ENCODE results near the gene ADAMTSL1.

Gene ADAMTSL1

DNA sequence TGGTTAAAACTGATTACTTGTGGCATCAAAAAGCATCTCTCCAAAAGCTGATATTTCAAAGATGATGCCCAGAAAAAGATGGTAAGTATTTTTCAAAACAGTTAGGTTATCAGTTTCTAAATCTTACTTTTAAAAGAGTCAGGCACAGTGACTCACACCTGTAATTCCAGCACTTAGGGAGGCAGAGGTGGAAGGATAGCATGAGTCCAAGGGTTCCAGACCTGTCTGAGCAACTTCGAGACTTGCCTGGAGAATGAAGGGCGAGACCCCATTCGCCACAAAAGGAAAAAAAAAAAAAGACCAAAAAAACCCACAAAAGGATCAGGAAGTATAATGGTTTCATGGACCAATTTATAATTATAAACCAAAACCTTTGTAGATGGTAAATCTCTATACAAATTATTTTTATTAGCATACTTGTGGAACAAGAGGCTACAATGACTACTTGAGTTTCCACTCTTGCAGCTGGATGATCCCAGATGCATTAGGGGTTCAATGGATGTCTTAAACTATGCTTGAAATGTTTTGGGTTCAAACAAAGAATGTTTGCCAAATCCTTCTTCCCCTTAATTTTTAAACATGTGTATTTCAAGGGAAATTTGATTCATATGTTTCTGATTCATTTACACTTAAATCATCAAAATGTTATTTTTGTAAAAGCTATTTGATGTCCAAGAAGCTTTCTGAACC lies 96.1 kb downstream of the ADAMTSL1 start:
- Histone ChIP-seq H3K27me3 (ENCODE audit: control insufficient read depth in 5 of 5, insufficient read depth in 4 of 5, low read length in 5 of 5) (no peaks in the 10 kb centered on the region), H3K27ac (ENCODE audit: low read depth, low read length) (no peak overlapping the region), H3K9ac (ENCODE audit: low read length in 5 of 5) (no peak overlapping the region), H3K4me1 (ENCODE audit: control insufficient read depth in 5 of 5, insufficient read depth in 5 of 5, low read length in 5 of 5) (no peaks in the 10 kb centered on the region), H3K36me3 (ENCODE audit: control insufficient read depth in 5 of 5, insufficient read depth in 5 of 5, low read length in 5 of 5) (no peaks in the 10 kb centered on the region), H3K4me3 (ENCODE audit: low read depth in 1 of 5, low read length in 5 of 5) (no peak overlapping the region), H3K9me3 (ENCODE audit: control insufficient read depth in 5 of 5, low read length in 5 of 5) (no peaks in the 10 kb centered on the region)

DNA sequence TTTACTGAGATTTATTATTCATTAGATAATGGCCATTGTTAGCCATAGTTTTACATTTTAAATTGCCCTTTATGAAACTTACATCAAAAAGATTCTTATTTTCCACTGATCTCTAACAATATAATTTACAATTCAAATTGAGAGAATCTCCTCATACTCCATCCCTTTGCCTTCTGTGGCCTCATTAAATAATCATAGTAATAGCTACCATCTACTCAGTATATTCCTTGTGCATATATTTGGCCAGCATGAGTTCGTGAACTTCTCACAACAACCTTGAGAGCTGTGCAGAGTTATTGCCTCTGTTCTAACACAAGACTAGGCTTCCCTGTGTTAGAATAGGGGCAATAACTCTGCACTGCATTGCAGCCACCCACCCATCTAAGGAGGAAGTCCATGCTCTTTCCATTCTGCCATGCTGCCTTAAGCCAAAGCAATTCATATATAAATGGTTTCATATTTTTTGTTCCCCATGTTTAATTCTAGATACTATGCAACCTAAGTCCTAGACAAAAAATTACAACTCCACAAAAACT lies 99.1 kb downstream of the ADAMTSL1 start:
- H3K27me3 ChIP-seq (ENCODE audit: control insufficient read depth in 5 of 5, insufficient read depth in 4 of 5, low read length in 5 of 5): no peaks in the 10 kb centered on the region
- no peaks in the 10 kb centered on the region for H3K4me1 ChIP-seq (ENCODE audit: control insufficient read depth in 5 of 5, insufficient read depth in 5 of 5, low read length in 5 of 5)
- H3K9ac ChIP-seq (ENCODE audit: low read length in 5 of 5): no peak overlapping the region
- no peak overlapping the region for H3K27ac ChIP-seq (ENCODE audit: low read depth, low read length)
- no peaks in the 10 kb centered on the region for H3K36me3 ChIP-seq (ENCODE audit: control insufficient read depth in 5 of 5, insufficient read depth in 5 of 5, low read length in 5 of 5)
- H3K9me3 ChIP-seq (ENCODE audit: control insufficient read depth in 5 of 5, low read length in 5 of 5): no peaks in the 10 kb centered on the region
- no peak overlapping the region for H3K4me3 ChIP-seq (ENCODE audit: low read depth in 1 of 5, low read length in 5 of 5)

DNA sequence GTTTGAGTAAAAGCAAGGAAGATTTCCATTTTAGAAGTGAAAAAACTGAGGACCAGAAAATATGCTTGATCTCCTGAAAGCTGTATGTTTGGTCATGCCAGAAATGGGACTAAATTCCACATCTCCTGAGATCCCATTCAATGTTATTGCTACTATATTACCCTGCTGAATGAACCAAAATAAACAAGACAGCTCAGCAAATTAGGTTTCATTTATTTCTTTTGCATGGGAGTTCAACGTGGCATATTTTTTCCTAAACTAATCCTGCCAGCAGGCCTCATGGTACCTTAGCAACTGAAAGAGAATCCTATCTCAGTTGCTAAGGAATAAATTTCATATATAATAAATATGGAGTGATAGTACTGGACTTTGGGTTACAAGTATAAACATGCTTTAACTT lies 101.7 kb downstream of the ADAMTSL1 start:
- Histone ChIP-seq H3K36me3 (ENCODE audit: control insufficient read depth in 5 of 5, insufficient read depth in 5 of 5, low read length in 5 of 5) (no peaks in the 10 kb centered on the region), H3K4me3 (ENCODE audit: low read depth in 1 of 5, low read length in 5 of 5) (no peak overlapping the region), H3K9me3 (ENCODE audit: control insufficient read depth in 5 of 5, low read length in 5 of 5) (no peaks in the 10 kb centered on the region), H3K4me1 (ENCODE audit: control insufficient read depth in 5 of 5, insufficient read depth in 5 of 5, low read length in 5 of 5) (no peaks in the 10 kb centered on the region), H3K9ac (ENCODE audit: low read length in 5 of 5) (no peak overlapping the region), H3K27me3 (ENCODE audit: control insufficient read depth in 5 of 5, insufficient read depth in 4 of 5, low read length in 5 of 5) (no peaks in the 10 kb centered on the region), H3K27ac (ENCODE audit: low read depth, low read length) (no peak overlapping the region)

DNA sequence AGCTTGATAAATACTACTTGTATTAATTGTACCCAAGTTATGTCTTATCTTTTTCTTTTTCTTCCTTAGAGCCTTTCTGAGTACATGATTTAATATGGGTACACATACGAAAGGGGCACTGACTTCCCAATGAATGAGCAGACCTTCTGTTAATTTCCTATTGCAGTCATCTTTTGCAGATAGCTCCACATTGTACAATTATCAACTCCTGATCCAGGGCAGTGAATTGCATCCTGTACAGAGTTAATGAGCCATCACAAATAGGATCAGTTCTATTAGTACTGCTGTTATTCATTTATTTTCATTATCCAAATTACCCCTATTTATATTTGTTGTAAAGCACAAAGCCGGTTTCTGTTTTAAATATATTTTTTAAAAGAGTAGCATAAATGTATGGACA lies 105.6 kb downstream of the ADAMTSL1 start:
- Histone ChIP-seq H3K36me3 (ENCODE audit: control insufficient read depth in 5 of 5, insufficient read depth in 5 of 5, low read length in 5 of 5) (no peaks in the 10 kb centered on the region), H3K27ac (ENCODE audit: low read depth, low read length) (no peak overlapping the region), H3K9me3 (ENCODE audit: control insufficient read depth in 5 of 5, low read length in 5 of 5) (no peaks in the 10 kb centered on the region), H3K4me1 (ENCODE audit: control insufficient read depth in 5 of 5, insufficient read depth in 5 of 5, low read length in 5 of 5) (no peaks in the 10 kb centered on the region), H3K27me3 (ENCODE audit: control insufficient read depth in 5 of 5, insufficient read depth in 4 of 5, low read length in 5 of 5) (no peaks in the 10 kb centered on the region), H3K9ac (ENCODE audit: low read length in 5 of 5) (no peak overlapping the region), H3K4me3 (ENCODE audit: low read depth in 1 of 5, low read length in 5 of 5) (no peak overlapping the region)

DNA sequence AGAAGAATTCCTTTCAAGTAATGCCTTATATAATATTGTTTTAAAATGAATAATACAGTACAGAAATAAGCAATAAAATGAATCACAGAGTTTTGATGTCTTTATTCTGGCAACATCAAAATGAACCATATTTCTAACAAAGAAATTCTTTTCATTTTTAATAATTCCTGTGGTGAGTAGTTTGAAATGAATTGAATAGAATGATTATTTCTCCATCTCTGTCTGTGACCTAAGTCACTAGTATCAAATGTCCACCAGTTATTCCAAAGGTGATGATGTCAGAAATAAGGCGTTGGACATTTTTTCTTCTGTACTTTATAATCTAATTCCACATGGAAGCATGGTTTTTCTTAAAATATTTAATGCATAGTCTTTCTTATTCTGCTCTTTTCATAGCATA lies 106.2 kb downstream of the ADAMTSL1 start:
- H3K36me3 ChIP-seq (ENCODE audit: control insufficient read depth in 5 of 5, insufficient read depth in 5 of 5, low read length in 5 of 5): no peaks in the 10 kb centered on the region
- H3K9me3 ChIP-seq (ENCODE audit: control insufficient read depth in 5 of 5, low read length in 5 of 5): no peaks in the 10 kb centered on the region

DNA sequence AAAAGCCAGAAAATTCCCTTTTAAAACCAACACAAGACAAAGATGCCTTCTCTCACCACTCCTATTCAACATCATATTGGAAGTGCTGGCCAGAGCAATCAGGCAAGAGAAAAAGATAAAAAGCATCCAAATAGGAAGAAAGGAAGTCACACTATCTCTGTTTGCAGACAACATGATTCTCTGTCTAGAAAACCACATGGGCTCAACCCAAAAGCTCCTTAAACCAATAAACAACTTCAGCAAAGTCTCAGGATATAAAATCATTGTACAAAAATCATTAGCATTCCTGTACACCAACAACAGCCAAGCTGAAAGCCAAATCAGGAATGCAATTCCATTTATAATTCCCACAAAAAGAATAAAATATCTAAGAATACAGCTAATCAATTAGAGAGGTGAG lies 112.0 kb downstream of the ADAMTSL1 start:
- Histone ChIP-seq H3K9me3 (ENCODE audit: control insufficient read depth in 5 of 5, low read length in 5 of 5) (peaks cover 0 to 3% (median 3%) of the 10 kb centered on the region in 5 donors), H3K27me3 (ENCODE audit: control insufficient read depth in 5 of 5, insufficient read depth in 4 of 5, low read length in 5 of 5) (no peaks in the 10 kb centered on the region), H3K4me1 (ENCODE audit: control insufficient read depth in 5 of 5, insufficient read depth in 5 of 5, low read length in 5 of 5) (no peaks in the 10 kb centered on the region), H3K36me3 (ENCODE audit: control insufficient read depth in 5 of 5, insufficient read depth in 5 of 5, low read length in 5 of 5) (no peaks in the 10 kb centered on the region), H3K9ac (ENCODE audit: low read length in 5 of 5) (no peak overlapping the region), H3K4me3 (ENCODE audit: low read depth in 1 of 5, low read length in 5 of 5) (no peak overlapping the region), H3K27ac (ENCODE audit: low read depth, low read length) (no peak overlapping the region)

More for the DNA sequence above, 106.2 kb downstream of the ADAMTSL1 start:
- Histone ChIP-seq H3K9ac (ENCODE audit: low read length in 5 of 5) (no peak overlapping the region), H3K27ac (ENCODE audit: low read depth, low read length) (no peak overlapping the region), H3K4me1 (ENCODE audit: control insufficient read depth in 5 of 5, insufficient read depth in 5 of 5, low read length in 5 of 5) (no peaks in the 10 kb centered on the region), H3K4me3 (ENCODE audit: low read depth in 1 of 5, low read length in 5 of 5) (no peak overlapping the region), H3K27me3 (ENCODE audit: control insufficient read depth in 5 of 5, insufficient read depth in 4 of 5, low read length in 5 of 5) (no peaks in the 10 kb centered on the region)

DNA sequence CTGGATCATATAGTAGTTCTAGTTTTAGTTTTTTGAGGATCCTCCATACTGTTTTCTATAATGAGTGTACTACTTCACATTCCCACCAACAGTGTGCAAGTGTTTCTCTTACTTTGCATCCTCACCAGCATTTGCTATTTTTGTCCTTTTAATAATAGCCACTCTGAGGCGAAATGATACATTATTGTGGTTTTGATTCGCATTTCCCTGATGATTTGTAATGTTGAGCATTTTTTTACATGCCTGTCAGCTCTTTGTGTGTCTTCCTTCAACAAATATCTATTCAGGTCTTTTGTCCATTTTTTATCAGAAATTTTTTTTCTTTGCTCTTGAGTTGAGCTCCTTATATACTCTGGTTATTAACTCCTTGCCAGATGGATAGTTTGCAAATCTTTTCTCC lies 114.0 kb downstream of the ADAMTSL1 start:
- Histone ChIP-seq H3K36me3 (ENCODE audit: control insufficient read depth in 5 of 5, insufficient read depth in 5 of 5, low read length in 5 of 5) (no peaks in the 10 kb centered on the region), H3K27me3 (ENCODE audit: control insufficient read depth in 5 of 5, insufficient read depth in 4 of 5, low read length in 5 of 5) (no peaks in the 10 kb centered on the region), H3K27ac (ENCODE audit: low read depth, low read length) (no peak overlapping the region), H3K9ac (ENCODE audit: low read length in 5 of 5) (no peak overlapping the region), H3K4me3 (ENCODE audit: low read depth in 1 of 5, low read length in 5 of 5) (no peak overlapping the region), H3K9me3 (ENCODE audit: control insufficient read depth in 5 of 5, low read length in 5 of 5) (peaks cover 0 to 17% (median 13%) of the 10 kb centered on the region in 5 donors), H3K4me1 (ENCODE audit: control insufficient read depth in 5 of 5, insufficient read depth in 5 of 5, low read length in 5 of 5) (no peaks in the 10 kb centered on the region)

DNA sequence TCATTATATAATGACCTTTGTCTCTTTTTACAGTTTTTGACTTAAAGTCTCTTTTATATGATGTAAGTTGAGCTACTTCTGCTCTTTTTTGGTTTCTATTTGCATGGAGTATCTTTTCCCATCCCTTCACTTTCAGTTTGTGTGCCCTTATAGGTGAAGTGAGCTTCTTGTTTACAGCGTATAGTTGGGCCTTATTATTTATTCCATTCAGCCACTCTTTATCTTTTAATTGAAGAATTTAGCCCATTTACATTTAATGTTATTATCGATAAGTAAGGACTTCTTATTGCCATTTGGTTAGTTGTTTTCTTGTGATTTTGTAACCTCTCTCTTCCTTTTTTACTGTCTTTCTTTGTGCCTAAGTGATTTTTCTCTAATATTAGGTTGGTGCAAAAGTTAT lies 117.3 kb downstream of the ADAMTSL1 start:
- peaks cover 0 to 19% (median 17%) of the 10 kb centered on the region in 5 donors for H3K9me3 ChIP-seq (ENCODE audit: control insufficient read depth in 5 of 5, low read length in 5 of 5)
- no peaks in the 10 kb centered on the region for H3K27me3 ChIP-seq (ENCODE audit: control insufficient read depth in 5 of 5, insufficient read depth in 4 of 5, low read length in 5 of 5)
- H3K27ac ChIP-seq (ENCODE audit: low read depth, low read length): no peak overlapping the region
- H3K4me3 ChIP-seq (ENCODE audit: low read depth in 1 of 5, low read length in 5 of 5): no peak overlapping the region
- no peaks in the 10 kb centered on the region for H3K36me3 ChIP-seq (ENCODE audit: control insufficient read depth in 5 of 5, insufficient read depth in 5 of 5, low read length in 5 of 5)
- H3K4me1 ChIP-seq (ENCODE audit: control insufficient read depth in 5 of 5, insufficient read depth in 5 of 5, low read length in 5 of 5): peaks cover 0 to 11% (median 7%) of the 10 kb centered on the region in 5 donors
- H3K9ac ChIP-seq (ENCODE audit: low read length in 5 of 5): no peak overlapping the region

DNA sequence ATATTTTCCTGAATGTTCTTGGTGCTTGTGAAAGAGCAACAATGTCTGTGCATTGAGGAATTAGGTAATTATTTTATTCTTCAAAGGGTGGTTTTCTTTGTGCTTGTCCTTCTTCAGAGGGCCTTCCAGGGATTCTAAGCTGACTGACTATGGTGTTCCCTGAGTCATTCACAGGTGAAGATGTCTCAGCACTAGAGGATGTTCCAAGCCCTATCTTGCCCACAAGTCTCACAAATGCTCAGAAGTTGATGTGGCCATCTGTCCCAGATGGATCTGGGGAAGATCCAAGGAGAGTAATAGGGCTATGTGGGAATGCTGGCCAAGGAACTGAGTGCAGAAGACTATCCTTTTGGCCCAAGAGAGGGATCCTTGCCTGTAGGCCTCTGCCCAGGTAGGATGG lies 120.9 kb downstream of the ADAMTSL1 start:
- Histone ChIP-seq H3K9ac (ENCODE audit: low read length in 5 of 5) (no peak overlapping the region), H3K4me1 (ENCODE audit: control insufficient read depth in 5 of 5, insufficient read depth in 5 of 5, low read length in 5 of 5) (peaks cover 0 to 14% (median 7%) of the 10 kb centered on the region in 5 donors), H3K27ac (ENCODE audit: low read depth, low read length) (no peak overlapping the region), H3K36me3 (ENCODE audit: control insufficient read depth in 5 of 5, insufficient read depth in 5 of 5, low read length in 5 of 5) (no peaks in the 10 kb centered on the region), H3K9me3 (ENCODE audit: control insufficient read depth in 5 of 5, low read length in 5 of 5) (peaks cover 0 to 19% (median 17%) of the 10 kb centered on the region in 5 donors), H3K27me3 (ENCODE audit: control insufficient read depth in 5 of 5, insufficient read depth in 4 of 5, low read length in 5 of 5) (no peaks in the 10 kb centered on the region), H3K4me3 (ENCODE audit: low read depth in 1 of 5, low read length in 5 of 5) (no peak overlapping the region)

DNA sequence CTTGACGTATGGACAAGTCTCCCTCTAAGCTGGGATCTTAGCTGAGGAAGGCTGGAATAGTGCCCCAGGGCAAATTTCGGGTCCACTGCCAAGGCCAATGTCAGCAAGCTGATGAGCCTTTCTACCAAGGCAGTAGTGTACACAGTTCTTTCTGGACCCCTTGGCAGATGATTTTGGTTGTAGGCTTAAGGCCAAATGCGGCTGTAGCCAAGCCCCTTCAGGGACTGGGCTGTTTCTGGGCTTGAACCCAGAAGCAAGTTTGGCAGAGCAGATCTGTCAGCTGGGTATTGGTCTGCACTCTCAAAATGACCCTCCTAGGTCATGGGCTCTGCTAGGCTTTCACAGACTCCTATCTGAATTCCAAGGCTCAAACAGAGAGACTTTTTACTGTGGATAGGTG lies 121.6 kb downstream of the ADAMTSL1 start:
- Histone ChIP-seq H3K27ac (ENCODE audit: low read depth, low read length) (peak overlapping the region; percentile 5), H3K4me1 (ENCODE audit: control insufficient read depth in 5 of 5, insufficient read depth in 5 of 5, low read length in 5 of 5) (peaks cover 0 to 14% (median 7%) of the 10 kb centered on the region in 5 donors), H3K9ac (ENCODE audit: low read length in 5 of 5) (peak overlapping the region in 1 of 5 donors; percentile 18), H3K4me3 (ENCODE audit: low read depth in 1 of 5, low read length in 5 of 5) (no peak overlapping the region), H3K9me3 (ENCODE audit: control insufficient read depth in 5 of 5, low read length in 5 of 5) (peaks cover 0 to 19% (median 17%) of the 10 kb centered on the region in 5 donors), H3K27me3 (ENCODE audit: control insufficient read depth in 5 of 5, insufficient read depth in 4 of 5, low read length in 5 of 5) (no peaks in the 10 kb centered on the region), H3K36me3 (ENCODE audit: control insufficient read depth in 5 of 5, insufficient read depth in 5 of 5, low read length in 5 of 5) (no peaks in the 10 kb centered on the region)

Measured in subcutaneous abdominal adipose tissue (tissue), 5 donors.